Measurements from ENCODE around the gene ACBD4.

The ACBD4 gene

GRCh38 chr17:45104907-45105624 lies 30.4 kb upstream of the ACBD4 start:
- DNase-seq = no peak

GRCh38 chr17:45106096-45106495 lies 29.4 kb upstream of the ACBD4 start:
- no peak for DNase-seq

GRCh38 chr17:45106582-45106981 lies 28.9 kb upstream of the ACBD4 start:
- no peak for DNase-seq

GRCh38 chr17:45107293-45108010 lies 28.0 kb upstream of the ACBD4 start:
- no peak for DNase-seq

GRCh38 chr17:45108051-45108450 lies 27.4 kb upstream of the ACBD4 start:
- DNase-seq = no peak

- DNase-seq = no peak
Measured at GRCh38 chr17:45108595-45109521, 26.6 kb upstream of the ACBD4 start.

GRCh38 chr17:45110676-45111611 lies 24.5 kb upstream of the ACBD4 start:
- no peak for DNase-seq

- no peak for DNase-seq
Measured at GRCh38 chr17:45111850-45112249, 23.6 kb upstream of the ACBD4 start.

GRCh38 chr17:45112559-45113423 lies 22.7 kb upstream of the ACBD4 start:
- DNase-seq = no peak

GRCh38 chr17:45113424-45113754 lies 22.1 kb upstream of the ACBD4 start:
- no peak for DNase-seq

GRCh38 chr17:45114117-45114932 lies 21.2 kb upstream of the ACBD4 start:
- DNase-seq = no peak

GRCh38 chr17:45115015-45115625 lies 20.4 kb upstream of the ACBD4 start:
- DNase-seq = no peak

- DNase-seq = no peak
Measured at GRCh38 chr17:45115871-45116270, 19.6 kb upstream of the ACBD4 start.

- no peak for DNase-seq
Measured at GRCh38 chr17:45116434-45117016, 19.0 kb upstream of the ACBD4 start.

- no peak for DNase-seq
Measured at GRCh38 chr17:45117334-45117733, 18.2 kb upstream of the ACBD4 start.

GRCh38 chr17:45117848-45118646 lies 17.4 kb upstream of the ACBD4 start:
- no peak for DNase-seq

GRCh38 chr17:45118691-45119090 lies 16.8 kb upstream of the ACBD4 start:
- no peak for DNase-seq

GRCh38 chr17:45119964-45120363 lies 15.5 kb upstream of the ACBD4 start:
- no peak for DNase-seq

GRCh38 chr17:45120558-45120957 lies 14.9 kb upstream of the ACBD4 start:
- DNase-seq = no peak

All from NCI-H748 treated with DMSO at 0.1 percent for 48 hours (cell line).